ENCODE results near the gene TMEFF2. TPM values are rescaled to one million over a fixed set of nuclear protein-coding genes. Genes with fewer than 3 reads are reported as not detected.

The TMEFF2 gene
- total and polyA plus RNA-seq, 2 experiments from 2014 or later = 1.7 to 2.2 TPM

GRCh38 chr2:192053921-192054320 is 140.8 kb downstream of the TMEFF2 start:
- H3K27ac Mint-ChIP-seq = no peak overlapping the region
- no peak overlapping the region for H3K4me3 Mint-ChIP-seq
- Histone ChIP-seq H2AFZ (no peak overlapping the region), H3K4me2 (no peak overlapping the region), H3K4me3 (no peak overlapping the region), H3K36me3 (ENCODE audit: insufficient read depth) (no peaks in the 10 kb centered on the region), H3K27me3 (ENCODE audit: insufficient read depth) (no peaks in the 10 kb centered on the region), H3K27ac (ENCODE audit: low read depth) (no peak overlapping the region), H4K20me1 (replicated peaks; ENCODE audit: insufficient read depth) (no peaks in the 10 kb centered on the region), H3K4me1 (ENCODE audit: insufficient read depth) (peaks cover 15% of the 10 kb centered on the region), H3F3A (replicated peaks; ENCODE audit: low read depth) (no peaks in the 10 kb centered on the region), H3K79me2 (replicated peaks; ENCODE audit: insufficient read depth) (no peaks in the 10 kb centered on the region), H3K9me2 (ENCODE audit: insufficient read depth) (no peaks in the 10 kb centered on the region)
- peaks cover 2% of the 10 kb centered on the region for H3K27me3 Mint-ChIP-seq (ENCODE audit: insufficient read depth, low read depth, poor library complexity)
- DNase-seq (ENCODE audit: low spot score) (no peak), ATAC-seq (no peak)
- H3K9me3 Mint-ChIP-seq = no peaks in the 10 kb centered on the region
- H3K4me1 Mint-ChIP-seq = peaks cover 15% of the 10 kb centered on the region; the same call in 2 of the 3 replicates
- TF ChIP-seq EZH2phosphoT487 (IDR thresholded peaks at IDR 0.05; ENCODE audit: unreplicated experiment) (no peak), JUNB (IDR thresholded peaks at IDR 0.05; ENCODE audit: unreplicated experiment) (no peak), POLR2AphosphoS5 (IDR thresholded peaks at IDR 0.05; ENCODE audit: low read depth) (no peak)
- H3K36me3 Mint-ChIP-seq (ENCODE audit: low read depth) = no peaks in the 10 kb centered on the region

DNA sequence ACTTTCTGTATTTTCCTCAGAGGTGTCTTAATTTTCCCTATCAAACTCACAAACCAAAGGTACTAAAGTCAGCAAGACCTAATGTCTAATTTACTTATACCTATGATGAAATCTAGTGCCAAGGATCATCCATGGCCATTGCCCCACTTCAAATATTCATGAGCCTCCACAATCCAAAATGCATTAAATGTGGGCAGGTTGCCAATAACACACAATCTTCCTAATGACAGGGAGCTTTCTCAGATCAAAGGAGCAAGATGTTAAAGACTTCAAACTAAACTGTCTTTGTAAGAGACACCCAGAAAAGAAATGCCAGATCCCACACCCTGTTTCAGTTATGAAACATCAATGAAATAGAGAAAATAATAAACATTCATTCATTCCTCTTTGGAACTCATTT is 143.2 kb downstream of the TMEFF2 start:
- H3K27ac ChIP-seq (ENCODE audit: low read depth) = no peak overlapping the region
- peaks cover 2% of the 10 kb centered on the region for H3K27me3 Mint-ChIP-seq (ENCODE audit: insufficient read depth, low read depth, poor library complexity)
- H3K4me3 ChIP-seq = no peak overlapping the region
- no peaks in the 10 kb centered on the region for H3F3A ChIP-seq (replicated peaks; ENCODE audit: low read depth)
- no peaks in the 10 kb centered on the region for H3K27me3 ChIP-seq (ENCODE audit: insufficient read depth)
- H3K36me3 Mint-ChIP-seq (ENCODE audit: low read depth) = no peaks in the 10 kb centered on the region
- H4K20me1 ChIP-seq (replicated peaks; ENCODE audit: insufficient read depth) = no peaks in the 10 kb centered on the region
- H3K4me1 ChIP-seq (ENCODE audit: insufficient read depth) = peaks cover 15% of the 10 kb centered on the region
- TF ChIP-seq EZH2phosphoT487 (IDR thresholded peaks at IDR 0.05; ENCODE audit: unreplicated experiment) (no peak), CREB1 (CRISPR knock-in tag; IDR thresholded peaks at IDR 0.05; ENCODE audit: low read depth) (no peak), EZH2 (IDR thresholded peaks at IDR 0.05; ENCODE audit: low read depth, unreplicated experiment) (no peak), REST (IDR thresholded peaks at IDR 0.05; ENCODE audit: unreplicated experiment) (no peak), STAT1 (IDR thresholded peaks at IDR 0.05; ENCODE audit: unreplicated experiment) (no peak), ZNF114 (CRISPR knock-in tag; IDR thresholded peaks at IDR 0.05) (no peak), POLR2AphosphoS5 (IDR thresholded peaks at IDR 0.05; ENCODE audit: low read depth) (no peak), NANOG (IDR thresholded peaks at IDR 0.05; ENCODE audit: borderline replicate concordance) (no peak)
- TF ChIP-seq, protein P1, sequence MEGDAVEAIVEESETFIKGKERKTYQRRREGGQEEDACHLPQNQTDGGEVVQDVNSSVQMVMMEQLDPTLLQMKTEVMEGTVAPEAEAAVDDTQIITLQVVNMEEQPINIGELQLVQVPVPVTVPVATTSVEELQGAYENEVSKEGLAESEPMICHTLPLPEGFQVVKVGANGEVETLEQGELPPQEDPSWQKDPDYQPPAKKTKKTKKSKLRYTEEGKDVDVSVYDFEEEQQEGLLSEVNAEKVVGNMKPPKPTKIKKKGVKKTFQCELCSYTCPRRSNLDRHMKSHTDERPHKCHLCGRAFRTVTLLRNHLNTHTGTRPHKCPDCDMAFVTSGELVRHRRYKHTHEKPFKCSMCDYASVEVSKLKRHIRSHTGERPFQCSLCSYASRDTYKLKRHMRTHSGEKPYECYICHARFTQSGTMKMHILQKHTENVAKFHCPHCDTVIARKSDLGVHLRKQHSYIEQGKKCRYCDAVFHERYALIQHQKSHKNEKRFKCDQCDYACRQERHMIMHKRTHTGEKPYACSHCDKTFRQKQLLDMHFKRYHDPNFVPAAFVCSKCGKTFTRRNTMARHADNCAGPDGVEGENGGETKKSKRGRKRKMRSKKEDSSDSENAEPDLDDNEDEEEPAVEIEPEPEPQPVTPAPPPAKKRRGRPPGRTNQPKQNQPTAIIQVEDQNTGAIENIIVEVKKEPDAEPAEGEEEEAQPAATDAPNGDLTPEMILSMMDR (conservative IDR thresholded peaks at IDR 0.05; ENCODE audit: low read depth in 2 of 2) = no peak
- TF ChIP-seq, protein P2, sequence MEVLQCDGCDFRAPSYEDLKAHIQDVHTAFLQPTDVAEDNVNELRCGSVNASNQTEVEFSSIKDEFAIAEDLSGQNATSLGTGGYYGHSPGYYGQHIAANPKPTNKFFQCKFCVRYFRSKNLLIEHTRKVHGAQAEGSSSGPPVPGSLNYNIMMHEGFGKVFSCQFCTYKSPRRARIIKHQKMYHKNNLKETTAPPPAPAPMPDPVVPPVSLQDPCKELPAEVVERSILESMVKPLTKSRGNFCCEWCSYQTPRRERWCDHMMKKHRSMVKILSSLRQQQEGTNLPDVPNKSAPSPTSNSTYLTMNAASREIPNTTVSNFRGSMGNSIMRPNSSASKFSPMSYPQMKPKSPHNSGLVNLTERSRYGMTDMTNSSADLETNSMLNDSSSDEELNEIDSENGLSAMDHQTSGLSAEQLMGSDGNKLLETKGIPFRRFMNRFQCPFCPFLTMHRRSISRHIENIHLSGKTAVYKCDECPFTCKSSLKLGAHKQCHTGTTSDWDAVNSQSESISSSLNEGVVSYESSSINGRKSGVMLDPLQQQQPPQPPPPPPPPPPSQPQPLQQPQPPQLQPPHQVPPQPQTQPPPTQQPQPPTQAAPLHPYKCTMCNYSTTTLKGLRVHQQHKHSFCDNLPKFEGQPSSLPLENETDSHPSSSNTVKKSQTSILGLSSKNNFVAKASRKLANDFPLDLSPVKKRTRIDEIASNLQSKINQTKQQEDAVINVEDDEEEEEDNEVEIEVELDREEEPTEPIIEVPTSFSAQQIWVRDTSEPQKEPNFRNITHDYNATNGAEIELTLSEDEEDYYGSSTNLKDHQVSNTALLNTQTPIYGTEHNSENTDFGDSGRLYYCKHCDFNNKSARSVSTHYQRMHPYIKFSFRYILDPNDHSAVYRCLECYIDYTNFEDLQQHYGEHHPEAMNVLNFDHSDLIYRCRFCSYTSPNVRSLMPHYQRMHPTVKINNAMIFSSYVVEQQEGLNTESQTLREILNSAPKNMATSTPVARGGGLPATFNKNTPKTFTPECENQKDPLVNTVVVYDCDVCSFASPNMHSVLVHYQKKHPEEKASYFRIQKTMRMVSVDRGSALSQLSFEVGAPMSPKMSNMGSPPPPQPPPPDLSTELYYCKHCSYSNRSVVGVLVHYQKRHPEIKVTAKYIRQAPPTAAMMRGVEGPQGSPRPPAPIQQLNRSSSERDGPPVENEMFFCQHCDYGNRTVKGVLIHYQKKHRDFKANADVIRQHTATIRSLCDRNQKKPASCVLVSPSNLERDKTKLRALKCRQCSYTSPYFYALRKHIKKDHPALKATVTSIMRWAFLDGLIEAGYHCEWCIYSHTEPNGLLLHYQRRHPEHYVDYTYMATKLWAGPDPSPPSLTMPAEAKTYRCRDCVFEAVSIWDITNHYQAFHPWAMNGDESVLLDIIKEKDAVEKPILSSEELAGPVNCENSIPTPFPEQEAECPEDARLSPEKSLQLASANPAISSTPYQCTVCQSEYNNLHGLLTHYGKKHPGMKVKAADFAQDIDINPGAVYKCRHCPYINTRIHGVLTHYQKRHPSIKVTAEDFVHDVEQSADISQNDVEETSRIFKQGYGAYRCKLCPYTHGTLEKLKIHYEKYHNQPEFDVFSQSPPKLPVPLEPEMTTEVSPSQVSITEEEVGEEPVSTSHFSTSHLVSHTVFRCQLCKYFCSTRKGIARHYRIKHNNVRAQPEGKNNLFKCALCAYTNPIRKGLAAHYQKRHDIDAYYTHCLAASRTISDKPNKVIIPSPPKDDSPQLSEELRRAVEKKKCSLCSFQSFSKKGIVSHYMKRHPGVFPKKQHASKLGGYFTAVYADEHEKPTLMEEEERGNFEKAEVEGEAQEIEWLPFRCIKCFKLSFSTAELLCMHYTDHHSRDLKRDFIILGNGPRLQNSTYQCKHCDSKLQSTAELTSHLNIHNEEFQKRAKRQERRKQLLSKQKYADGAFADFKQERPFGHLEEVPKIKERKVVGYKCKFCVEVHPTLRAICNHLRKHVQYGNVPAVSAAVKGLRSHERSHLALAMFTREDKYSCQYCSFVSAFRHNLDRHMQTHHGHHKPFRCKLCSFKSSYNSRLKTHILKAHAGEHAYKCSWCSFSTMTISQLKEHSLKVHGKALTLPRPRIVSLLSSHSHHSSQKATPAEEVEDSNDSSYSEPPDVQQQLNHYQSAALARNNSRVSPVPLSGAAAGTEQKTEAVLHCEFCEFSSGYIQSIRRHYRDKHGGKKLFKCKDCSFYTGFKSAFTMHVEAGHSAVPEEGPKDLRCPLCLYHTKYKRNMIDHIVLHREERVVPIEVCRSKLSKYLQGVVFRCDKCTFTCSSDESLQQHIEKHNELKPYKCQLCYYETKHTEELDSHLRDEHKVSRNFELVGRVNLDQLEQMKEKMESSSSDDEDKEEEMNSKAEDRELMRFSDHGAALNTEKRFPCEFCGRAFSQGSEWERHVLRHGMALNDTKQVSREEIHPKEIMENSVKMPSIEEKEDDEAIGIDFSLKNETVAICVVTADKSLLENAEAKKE (CRISPR knock-in tag; IDR thresholded peaks at IDR 0.05) = no peak
- H2AFZ ChIP-seq = no peak overlapping the region
- H3K79me2 ChIP-seq (replicated peaks; ENCODE audit: insufficient read depth) = no peaks in the 10 kb centered on the region
- no peaks in the 10 kb centered on the region for H3K9me3 Mint-ChIP-seq
- H3K4me3 Mint-ChIP-seq = no peak overlapping the region
- no peak overlapping the region for H3K4me2 ChIP-seq
- ATAC-seq (no peak), DNase-seq (ENCODE audit: low spot score) (no peak)
- H3K4me1 Mint-ChIP-seq = peaks cover 15% of the 10 kb centered on the region; the same call in 2 of the 3 replicates
- H3K27ac Mint-ChIP-seq = no peak overlapping the region
- H3K9me2 ChIP-seq (ENCODE audit: insufficient read depth) = no peaks in the 10 kb centered on the region
- H3K36me3 ChIP-seq (ENCODE audit: insufficient read depth) = no peaks in the 10 kb centered on the region
